ENCODE measurements around the gene FOLH1. TPM values are rescaled to one million over a fixed set of nuclear protein-coding genes. Genes with fewer than 3 reads are reported as not detected.
"Not testable (repeated sequence)": the region's sequence is repeated elsewhere in the genome, so short reads cannot be mapped to it uniquely, and the experiment has no call there.

The FOLH1 gene
- total RNA-seq (2014; rRNA removed; shearing (Covaris generic); ENCODE audit: low replicate concordance) = not detected in 2 replicates

DNA sequence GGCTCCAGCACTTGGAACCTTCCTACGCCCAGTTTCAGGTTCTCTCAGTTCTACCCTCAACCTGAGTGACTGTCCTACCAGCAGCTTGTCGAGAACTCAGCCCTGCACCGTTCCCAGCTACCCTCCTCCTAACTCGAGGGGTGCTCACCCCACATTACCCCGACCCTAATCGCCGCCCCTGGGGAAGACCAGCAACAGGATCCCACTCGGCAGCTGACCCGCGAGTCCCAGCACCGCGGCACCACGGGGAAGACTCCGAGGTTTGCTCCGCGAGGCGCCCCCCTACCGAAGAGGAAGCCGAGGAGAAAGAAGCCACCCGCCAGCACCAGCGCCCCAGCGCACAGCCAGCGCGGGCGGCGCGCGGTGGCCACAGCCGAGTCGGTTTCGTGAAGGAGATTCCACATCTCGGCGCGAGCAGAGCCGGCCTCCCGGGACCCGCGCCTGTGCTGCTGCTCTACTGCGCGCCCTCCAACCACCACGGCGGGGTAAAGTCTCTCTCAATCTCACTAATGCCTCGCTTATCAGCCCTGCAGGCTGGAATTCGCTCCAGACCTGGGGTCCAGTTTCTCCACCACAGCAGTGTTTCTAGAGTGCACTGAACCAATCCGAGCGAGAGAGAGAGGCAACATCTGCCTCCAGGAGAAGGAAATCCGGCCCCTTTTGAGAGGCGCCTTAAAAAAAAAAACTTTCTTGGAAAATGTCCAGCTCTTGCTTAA lies at the start of gene FOLH1:
Gene FOLH1 (minus strand): TSS at position 597 of the 716 bp plus-strand sequence. CDS start 193 bp downstream, at position 404.
- peak within 1 kb of the TSS; percentile 35 for H3K4me3 ChIP-seq
- no peaks in the 10 kb centered on the region for H3K9me3 ChIP-seq
- no peaks in the 10 kb centered on the region for H3K36me3 ChIP-seq
- DNase-seq = peak; percentile 23
- H3K27me3 ChIP-seq = peaks cover 8% of the 10 kb centered on the region

DNA sequence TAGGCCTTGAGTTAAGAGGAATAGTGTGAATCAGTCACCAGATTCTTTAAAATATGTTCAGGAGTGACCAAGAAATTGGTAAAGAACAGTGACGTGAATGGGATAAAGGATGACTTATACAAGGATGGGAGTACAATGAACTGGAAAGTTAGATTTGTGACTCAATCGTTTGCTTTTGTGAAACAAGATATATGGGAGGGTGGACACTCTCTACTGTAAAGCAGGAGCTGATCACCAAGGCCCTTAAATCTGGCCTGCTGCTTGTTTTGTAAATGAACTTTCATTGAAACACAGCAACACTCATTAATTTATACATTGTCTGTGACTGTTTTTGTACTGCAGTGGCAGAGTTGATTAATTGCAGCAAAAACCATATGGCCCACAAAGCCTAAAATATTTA lies 46.7 kb upstream of the FOLH1 start:
- H3K27me3 ChIP-seq, DNase-seq, H3K4me3 ChIP-seq, H3K9me3 ChIP-seq, H3K36me3 ChIP-seq: not testable (repeated sequence)

DNA sequence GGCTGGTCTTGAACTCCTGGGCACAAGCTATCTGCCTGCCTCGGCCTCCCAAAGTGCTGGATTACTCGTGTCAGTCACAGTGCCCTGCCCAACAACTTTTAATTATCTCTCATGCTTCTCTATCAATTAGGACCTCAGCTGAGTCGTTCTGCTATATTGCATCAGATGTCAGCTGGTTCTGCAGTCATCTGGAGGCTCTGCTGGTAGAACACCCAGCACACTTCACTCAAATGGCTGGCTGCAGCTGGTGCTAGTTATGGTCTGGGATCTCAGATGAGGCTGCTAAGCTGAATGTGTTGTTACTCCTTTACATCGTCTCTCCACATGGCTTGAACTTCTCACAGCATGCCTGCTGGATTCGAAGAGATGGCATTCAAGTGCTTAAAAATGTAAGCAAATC lies 42.8 kb upstream of the FOLH1 start:
- not testable (repeated sequence) for H3K9me3 ChIP-seq, H3K4me3 ChIP-seq, DNase-seq, H3K27me3 ChIP-seq, H3K36me3 ChIP-seq

DNA sequence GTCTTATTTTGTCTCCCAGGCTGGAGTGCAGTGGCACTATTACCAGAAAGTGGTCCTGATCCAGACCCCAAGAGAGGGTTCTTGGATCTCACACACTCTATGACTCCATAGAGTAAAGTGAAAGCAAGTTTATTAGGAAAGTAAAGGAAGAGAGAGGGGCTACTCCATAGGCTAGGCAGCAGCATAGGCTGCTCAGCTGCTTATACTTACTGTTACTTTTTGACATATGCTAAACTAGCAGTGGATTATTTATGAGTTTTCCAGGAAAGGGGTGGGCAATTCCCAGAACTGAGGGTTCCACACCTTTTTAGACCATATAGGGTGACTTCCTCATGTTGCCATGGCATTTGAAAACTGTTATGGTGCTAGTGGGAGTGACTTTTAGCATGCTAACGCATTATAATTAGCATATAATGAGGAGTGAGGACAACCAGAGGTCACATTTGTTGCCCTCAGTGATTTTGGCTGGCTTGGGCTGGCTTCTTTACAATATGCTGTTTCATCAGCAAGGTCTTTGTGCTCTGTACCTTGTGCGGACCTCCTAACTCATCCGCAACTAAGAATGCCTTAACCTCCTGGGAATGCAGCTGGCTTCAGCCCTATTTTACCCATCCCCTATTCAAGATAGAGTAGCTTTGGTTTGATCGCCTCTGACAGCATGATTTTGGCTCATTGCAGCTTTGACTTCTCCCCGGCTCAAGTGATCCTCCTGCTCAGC lies 42.2 kb upstream of the FOLH1 start:
- H3K9me3 ChIP-seq = not testable (repeated sequence)

DNA sequence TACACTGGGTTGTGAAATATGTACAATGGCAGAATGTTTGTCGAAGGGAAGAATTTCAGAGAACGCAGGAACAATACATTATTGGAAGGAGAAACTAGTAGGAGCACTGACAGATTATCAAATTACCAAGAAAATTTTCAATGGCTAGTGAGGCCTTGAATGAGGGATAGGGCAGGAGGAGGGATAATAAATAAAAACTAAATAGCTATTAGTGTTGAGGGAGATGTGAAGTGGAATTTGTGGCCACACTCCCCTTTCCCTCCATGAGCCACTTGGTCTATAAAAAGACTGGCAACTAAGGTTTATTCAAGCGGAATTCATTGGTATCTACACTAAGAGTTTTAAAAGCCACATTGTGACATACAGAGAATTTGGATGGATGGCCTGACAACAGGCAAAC lies 41.0 kb upstream of the FOLH1 start:
- DNase-seq, H3K9me3 ChIP-seq, H3K27me3 ChIP-seq, H3K4me3 ChIP-seq, H3K36me3 ChIP-seq: not testable (repeated sequence)

More for the DNA sequence above, 42.2 kb upstream of the FOLH1 start:
- not testable (repeated sequence) for H3K36me3 ChIP-seq, DNase-seq, H3K4me3 ChIP-seq, H3K27me3 ChIP-seq

GRCh38 chr11:49233685-49234084 lies 25.3 kb upstream of the FOLH1 start:
- not testable (repeated sequence) for H3K36me3 ChIP-seq

DNA sequence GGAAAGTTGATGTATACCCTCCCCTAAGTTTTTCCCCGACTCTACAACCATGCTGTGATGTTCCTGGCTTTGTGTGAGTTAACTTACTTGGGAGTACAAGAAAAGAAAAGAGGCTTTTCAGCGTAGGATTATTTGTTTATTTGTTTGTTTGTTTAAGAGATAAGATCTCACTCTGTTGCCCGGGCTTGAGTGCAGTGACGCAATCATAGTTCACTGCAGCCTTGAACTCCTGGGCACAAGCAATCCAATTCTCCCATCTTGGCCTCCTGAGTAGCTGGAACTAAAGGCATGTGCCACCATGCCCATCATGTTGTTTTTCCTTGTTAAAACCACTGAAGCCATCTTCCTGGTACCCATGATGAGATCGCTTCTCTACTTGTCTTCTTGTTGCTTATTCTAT lies 24.6 kb upstream of the FOLH1 start:
- not testable (repeated sequence) for H3K4me3 ChIP-seq, H3K9me3 ChIP-seq, H3K36me3 ChIP-seq, H3K27me3 ChIP-seq
- DNase-seq = peak; percentile 1

More at GRCh38 chr11:49233685-49234084, 25.3 kb upstream of the FOLH1 start:
- H3K9me3 ChIP-seq, DNase-seq, H3K4me3 ChIP-seq, H3K27me3 ChIP-seq: not testable (repeated sequence)

- not testable (repeated sequence) for H3K9me3 ChIP-seq, DNase-seq, H3K4me3 ChIP-seq, H3K27me3 ChIP-seq, H3K36me3 ChIP-seq
These were observed 23.3 kb upstream of the FOLH1 start for GRCh38 chr11:49231725-49232124.

GRCh38 chr11:49230534-49230933 lies 22.1 kb upstream of the FOLH1 start:
- DNase-seq, H3K4me3 ChIP-seq, H3K9me3 ChIP-seq, H3K27me3 ChIP-seq, H3K36me3 ChIP-seq: not testable (repeated sequence)

- not testable (repeated sequence) for H3K36me3 ChIP-seq, H3K9me3 ChIP-seq, H3K4me3 ChIP-seq, DNase-seq, H3K27me3 ChIP-seq
These were observed 21.6 kb upstream of the FOLH1 start for GRCh38 chr11:49230001-49230400.

- not testable (repeated sequence) for H3K9me3 ChIP-seq, DNase-seq, H3K36me3 ChIP-seq, H3K27me3 ChIP-seq, H3K4me3 ChIP-seq
These were observed 20.7 kb upstream of the FOLH1 start for GRCh38 chr11:49229136-49229535.

DNA sequence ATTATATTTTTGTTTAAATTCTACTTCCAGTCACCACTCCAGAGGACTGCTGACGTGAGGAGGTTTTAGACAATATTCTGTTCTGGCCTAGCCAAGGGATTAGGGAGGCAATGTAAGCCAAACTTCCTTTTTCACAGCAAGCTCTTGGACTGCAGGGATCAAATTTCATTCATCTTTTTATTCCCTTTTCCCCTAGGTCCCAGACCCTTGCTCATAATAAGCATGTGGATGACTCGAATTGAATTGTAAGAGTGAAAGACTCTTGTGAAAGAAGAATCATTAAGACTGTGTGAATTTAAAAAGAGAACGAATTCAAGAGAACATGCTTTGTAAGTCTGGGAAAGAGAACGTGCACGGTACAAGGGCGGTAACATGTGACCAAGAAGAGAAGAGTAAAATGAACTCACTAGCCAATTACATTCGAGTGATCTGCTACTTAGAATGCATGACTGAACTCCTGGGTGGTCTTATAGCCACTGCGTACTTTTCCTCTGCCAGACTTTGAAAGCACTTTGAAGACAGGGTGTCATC lies 16.9 kb upstream of the FOLH1 start:
- not testable (repeated sequence) for H3K4me3 ChIP-seq, H3K9me3 ChIP-seq, H3K36me3 ChIP-seq, H3K27me3 ChIP-seq, DNase-seq

DNA sequence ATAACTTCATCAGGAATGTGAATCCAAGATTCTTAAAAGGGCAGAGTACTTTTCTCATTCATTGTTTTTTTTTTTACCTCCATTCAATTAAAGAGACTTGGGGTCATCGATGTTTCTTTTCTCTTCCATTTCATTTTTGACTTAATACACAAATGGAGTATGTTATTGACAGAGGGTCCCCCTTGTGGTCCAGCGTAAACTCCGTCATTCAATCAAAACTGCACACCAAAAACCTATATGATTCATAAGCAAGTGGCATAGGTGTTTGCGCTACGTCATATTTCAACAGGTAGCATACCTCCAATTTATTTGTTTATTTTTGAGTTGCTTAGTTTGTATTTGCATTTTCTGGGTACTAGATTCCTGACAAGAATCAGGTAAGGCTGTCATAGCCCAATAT lies 12.7 kb upstream of the FOLH1 start:
- Histone ChIP-seq H3K9me3 (no peaks in the 10 kb centered on the region), H3K36me3 (no peaks in the 10 kb centered on the region), H3K27me3 (no peaks in the 10 kb centered on the region), H3K4me3 (no peak overlapping the region)
- no peak for DNase-seq

- no peaks in the 10 kb centered on the region for H3K36me3 ChIP-seq
- DNase-seq = no peak
- no peaks in the 10 kb centered on the region for H3K9me3 ChIP-seq
- no peak overlapping the region for H3K4me3 ChIP-seq
- peaks cover 6% of the 10 kb centered on the region for H3K27me3 ChIP-seq
These were observed 4.7 kb upstream of the FOLH1 start for GRCh38 chr11:49213026-49213560.

GRCh38 chr11:49206999-49207398 lies 1.4 kb downstream of the FOLH1 start:
- not testable (repeated sequence) for H3K27me3 ChIP-seq, H3K36me3 ChIP-seq, DNase-seq, H3K4me3 ChIP-seq, H3K9me3 ChIP-seq

DNA sequence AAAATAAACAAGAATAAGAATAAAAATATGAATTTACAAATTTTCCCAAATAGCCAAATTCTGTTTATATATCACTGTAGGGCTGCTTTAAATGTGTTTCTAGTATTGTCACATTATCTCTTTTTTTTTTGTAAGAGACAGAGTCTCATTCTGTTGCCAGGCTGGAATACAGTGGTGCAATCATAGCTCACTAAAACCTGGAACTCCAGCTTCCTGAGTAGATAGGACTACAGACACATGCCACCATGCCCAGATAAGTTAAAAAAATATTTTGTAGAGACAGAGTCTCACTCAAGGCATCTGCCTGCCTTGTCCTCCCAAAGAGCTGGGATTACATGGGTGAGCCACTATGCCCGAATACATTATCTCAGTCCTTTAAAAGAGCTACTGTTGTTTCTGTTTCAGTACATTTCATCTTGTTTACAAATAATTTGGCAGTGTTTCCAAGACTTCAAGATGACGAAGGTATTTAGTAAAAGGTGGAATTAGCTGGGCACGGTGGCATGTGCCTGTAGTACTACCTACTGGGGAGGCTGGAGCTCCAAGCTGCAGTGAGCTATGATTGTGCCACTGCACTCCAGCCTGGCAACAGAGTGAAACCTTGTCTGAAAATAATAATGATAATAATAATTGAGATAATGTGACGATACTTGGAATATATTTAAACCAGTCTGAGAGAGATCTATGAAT lies 6.0 kb downstream of the FOLH1 start:
- no peak for DNase-seq
- Histone ChIP-seq H3K27me3 (no peaks in the 10 kb centered on the region), H3K4me3 (no peak overlapping the region), H3K36me3 (no peaks in the 10 kb centered on the region), H3K9me3 (no peaks in the 10 kb centered on the region)

GRCh38 chr11:49196775-49197174 lies 11.6 kb downstream of the FOLH1 start:
- H3K27me3 ChIP-seq, H3K4me3 ChIP-seq, DNase-seq, H3K36me3 ChIP-seq, H3K9me3 ChIP-seq: not testable (repeated sequence)

All from MG63 (cell line).